T follicular helper cell (primary cell): ENCODE data around the gene MYLK3.

Experiments
- DNase-seq: peaks from one replicate; pipeline ENCODE4 v3.0.0-alpha.2; 2020; ENCODE audit warnings: low read depth

MYLK3 gene

DNA sequence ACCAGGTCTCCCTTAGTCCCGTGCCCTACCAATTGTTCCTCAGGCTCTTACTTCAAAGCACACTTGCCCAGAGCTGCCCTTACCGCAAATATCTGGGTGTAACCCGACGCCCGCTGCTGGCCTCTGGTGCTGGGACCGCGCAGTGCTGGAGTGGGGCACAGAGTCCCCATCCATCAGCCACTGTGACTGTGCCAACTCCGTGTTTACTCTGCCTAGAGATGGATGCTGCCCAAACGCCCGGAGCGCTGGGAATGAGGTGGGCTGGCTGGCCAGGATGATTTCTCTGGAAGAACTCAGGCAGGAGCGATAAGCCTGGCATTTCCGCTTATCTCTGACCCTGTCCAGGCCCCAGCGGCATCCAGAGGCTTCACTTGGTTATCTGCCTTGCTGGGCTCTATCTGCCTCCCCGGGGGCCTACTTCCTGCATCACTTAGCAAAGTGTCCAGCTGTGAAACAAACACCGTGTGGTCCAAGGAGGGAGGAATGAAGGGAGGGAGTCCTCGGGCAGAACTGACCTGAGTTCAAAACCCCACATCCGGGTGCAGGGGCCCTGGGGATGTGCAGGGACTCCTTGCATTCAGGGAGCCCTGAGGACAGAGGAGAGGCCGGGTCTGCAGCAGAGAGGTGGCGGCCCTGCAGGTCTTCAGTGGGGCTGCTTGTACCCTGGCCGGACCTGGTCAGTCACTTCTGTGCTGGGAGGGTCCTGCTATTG lies 9.4 kb upstream of the MYLK3 start:
- DNase-seq: no peak

GRCh38 chr16:46756772-46757171 lies 8.6 kb upstream of the MYLK3 start:
- no peak for DNase-seq

- DNase-seq: no peak
Measured at GRCh38 chr16:46753015-46753414, 4.9 kb upstream of the MYLK3 start.

GRCh38 chr16:46751381-46751780 lies 3.2 kb upstream of the MYLK3 start:
- DNase-seq: no peak

GRCh38 chr16:46748775-46749705 lies 896 bp upstream of the MYLK3 start:
- no peak for DNase-seq

GRCh38 chr16:46746821-46747776 lies 1.0 kb downstream of the MYLK3 start:
- no peak for DNase-seq

DNA sequence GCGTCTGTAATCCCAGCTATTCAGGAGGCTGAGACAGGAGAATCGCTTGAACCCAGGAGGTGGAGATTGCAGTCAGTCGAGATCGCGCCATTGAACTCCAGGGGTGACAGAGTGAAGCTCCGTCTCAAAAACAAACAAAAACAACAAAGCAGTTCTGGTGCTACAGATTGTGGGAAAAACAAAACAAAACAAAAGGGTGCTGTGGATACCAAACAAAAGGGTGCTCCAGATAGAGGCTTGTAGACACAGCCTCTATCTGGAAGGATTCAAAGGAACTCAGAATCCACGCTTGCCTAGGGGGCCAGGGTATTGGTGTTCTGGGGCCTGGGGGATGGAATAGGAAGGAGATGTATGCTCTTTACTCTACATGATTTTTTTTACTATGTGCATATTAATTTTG lies 2.5 kb downstream of the MYLK3 start:
- no peak for DNase-seq

- DNase-seq: no peak
Measured at GRCh38 chr16:46743232-46743719, 4.9 kb downstream of the MYLK3 start.

- DNase-seq: no peak
Measured at GRCh38 chr16:46739934-46740333, 8.2 kb downstream of the MYLK3 start.

DNA sequence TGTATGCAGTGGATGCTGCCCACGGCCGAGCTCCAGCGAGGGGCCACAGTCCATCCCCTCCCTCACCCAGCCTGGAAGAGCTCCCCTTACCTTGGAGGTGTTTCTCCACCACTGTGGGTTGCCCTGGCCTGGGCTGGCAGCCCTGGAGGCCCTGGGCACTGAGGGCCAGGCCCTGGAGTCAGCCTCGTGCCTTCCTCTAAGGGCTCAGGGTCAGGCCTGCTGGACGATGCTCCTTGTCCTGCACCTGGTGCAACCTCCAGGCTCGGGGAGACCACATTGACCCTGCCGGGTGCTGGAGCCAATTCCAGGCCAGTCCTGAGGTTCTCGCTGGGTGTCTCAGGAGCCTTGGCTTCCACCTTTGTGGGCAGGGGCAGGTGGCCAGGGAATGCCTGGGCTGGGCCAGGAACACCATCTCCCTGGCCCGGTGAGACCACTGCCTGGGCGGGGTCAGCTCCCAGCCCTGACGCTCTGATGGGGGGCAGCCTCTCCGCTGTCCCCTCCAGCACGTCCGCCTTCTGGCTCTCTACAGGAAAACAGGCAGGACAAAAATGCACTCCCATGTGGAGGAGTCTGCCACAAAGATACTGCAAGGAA lies 10.4 kb downstream of the MYLK3 start:
- DNase-seq: no peak

GRCh38 chr16:46736695-46737094 lies 11.4 kb downstream of the MYLK3 start:
- no peak for DNase-seq

DNA sequence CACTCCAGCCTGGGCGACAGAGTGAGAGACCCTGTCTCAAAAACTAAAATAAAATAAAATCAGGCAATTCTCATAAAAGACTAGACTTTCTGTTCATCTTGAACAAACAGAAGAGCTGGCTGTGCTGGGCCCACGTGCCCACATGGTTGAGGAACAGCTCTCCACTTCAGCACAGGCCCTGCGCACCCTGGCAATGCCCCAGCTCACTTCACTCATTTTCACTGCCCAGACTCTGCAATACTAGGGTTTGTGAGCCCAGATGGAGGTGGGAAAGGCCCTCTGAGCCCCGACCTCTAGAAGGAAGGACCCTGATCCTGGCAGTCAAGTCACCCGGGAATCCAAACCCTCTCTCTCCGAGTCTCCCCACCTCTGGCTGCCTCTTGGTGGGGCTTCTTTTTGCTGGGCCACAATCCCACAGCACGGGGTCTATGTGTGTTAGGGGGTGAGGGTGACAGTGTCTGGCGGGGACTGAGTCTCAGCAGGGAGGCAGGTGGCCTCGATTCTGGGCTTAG lies 14.8 kb downstream of the MYLK3 start:
- no peak for DNase-seq

- no peak for DNase-seq
Measured at GRCh38 chr16:46732561-46732960, 15.6 kb downstream of the MYLK3 start.

DNA sequence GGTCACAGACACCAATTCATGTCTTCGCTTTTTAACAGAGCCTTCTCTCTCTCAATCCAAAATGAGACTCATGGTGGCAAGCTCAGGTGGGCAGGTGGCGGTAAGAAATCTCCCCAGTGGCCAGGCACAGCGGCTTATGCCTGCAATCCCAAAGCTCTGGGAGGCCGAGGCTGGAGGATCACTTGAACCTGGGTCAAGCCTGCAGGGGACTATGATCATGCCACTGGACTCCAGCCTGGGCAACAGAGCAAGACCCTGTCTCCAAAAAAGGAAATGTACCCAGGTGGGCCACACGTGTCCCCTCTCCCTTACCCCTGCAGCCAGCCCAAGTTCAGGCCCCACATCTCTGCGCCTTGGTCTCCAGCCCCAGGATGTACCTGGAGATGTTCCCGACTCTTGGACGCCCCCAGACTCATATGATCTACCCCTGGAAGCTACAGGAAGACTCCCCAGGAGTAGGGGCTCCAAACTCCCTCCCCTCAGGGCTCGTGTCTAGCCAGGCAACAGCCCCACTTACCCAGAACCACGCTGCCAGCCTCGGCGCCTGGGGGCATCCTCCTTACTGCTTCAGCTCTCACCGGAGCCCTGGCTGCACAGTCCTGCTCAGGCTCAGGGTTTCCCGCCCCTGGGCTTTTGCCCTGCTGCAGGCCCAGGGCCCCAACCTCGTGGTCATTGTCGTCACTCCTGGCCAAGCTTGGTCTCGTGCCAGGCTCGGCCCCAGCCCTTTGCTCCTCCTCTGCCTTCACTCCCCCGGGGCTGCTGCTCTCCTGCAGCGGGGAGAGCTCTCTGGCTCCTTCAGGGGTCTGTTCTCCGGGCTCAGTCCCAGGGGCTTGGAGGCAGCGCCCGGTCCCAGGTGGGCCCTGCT lies 16.2 kb downstream of the MYLK3 start:
- no peak for DNase-seq

GRCh38 chr16:46730801-46731690 lies 17.1 kb downstream of the MYLK3 start:
- DNase-seq: no peak

- no peak for DNase-seq
Measured at GRCh38 chr16:46730126-46730525, 18.0 kb downstream of the MYLK3 start.

GRCh38 chr16:46729326-46729995 lies 18.7 kb downstream of the MYLK3 start:
- no peak for DNase-seq

GRCh38 chr16:46728806-46729205 lies 19.3 kb downstream of the MYLK3 start:
- DNase-seq: no peak

GRCh38 chr16:46727630-46728029 lies 20.5 kb downstream of the MYLK3 start:
- DNase-seq: no peak
